ENCODE measurements around the gene IL17C.

DNA sequence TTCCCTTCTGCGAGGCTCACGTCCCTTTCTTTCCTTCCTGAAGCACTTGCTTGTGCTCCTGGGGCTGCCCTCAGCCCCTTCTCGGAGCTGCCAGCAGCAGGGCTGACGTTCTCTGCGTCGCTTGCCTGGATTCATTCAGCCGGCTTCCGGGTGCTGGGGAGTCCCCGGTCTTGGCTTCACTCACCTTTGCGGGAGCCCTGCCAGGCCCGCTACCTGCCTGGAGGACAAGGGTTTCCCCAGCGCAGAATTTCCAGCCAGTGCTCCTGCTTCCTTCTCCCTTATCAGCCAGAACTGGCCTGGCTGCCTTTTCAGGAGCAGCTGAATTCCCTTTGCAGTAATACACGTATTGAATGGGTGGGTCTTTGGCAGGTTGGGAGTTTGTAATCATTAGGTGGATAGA lies 22.1 kb upstream of the IL17C start:
- TF ChIP-seq, protein P1, sequence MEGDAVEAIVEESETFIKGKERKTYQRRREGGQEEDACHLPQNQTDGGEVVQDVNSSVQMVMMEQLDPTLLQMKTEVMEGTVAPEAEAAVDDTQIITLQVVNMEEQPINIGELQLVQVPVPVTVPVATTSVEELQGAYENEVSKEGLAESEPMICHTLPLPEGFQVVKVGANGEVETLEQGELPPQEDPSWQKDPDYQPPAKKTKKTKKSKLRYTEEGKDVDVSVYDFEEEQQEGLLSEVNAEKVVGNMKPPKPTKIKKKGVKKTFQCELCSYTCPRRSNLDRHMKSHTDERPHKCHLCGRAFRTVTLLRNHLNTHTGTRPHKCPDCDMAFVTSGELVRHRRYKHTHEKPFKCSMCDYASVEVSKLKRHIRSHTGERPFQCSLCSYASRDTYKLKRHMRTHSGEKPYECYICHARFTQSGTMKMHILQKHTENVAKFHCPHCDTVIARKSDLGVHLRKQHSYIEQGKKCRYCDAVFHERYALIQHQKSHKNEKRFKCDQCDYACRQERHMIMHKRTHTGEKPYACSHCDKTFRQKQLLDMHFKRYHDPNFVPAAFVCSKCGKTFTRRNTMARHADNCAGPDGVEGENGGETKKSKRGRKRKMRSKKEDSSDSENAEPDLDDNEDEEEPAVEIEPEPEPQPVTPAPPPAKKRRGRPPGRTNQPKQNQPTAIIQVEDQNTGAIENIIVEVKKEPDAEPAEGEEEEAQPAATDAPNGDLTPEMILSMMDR (IDR thresholded peaks at IDR 0.05; ENCODE audit: borderline replicate concordance, extremely low read depth, low read length, poor library complexity, severe bottlenecking), result no peak
- TF ChIP-seq EZH2 (IDR thresholded peaks at IDR 0.05; ENCODE audit: borderline replicate concordance, low read depth, low read length, severe bottlenecking), result no peak
